SK-N-SH treated with all-trans-retinoic acid at 6 μM for 48 hours (cell line): ENCODE results near the gene ZNF581.

Experiments used
- ATAC-seq: fragments of 200-7000 bp; cut with Tn5 transposase; 3 replicates; pipeline ENCODE4 v1.9.1; 2020; ENCODE audit warnings: mild to moderate bottlenecking, moderate library complexity
- ARNTL ChIP-seq: fragments of 450-650 bp; formaldehyde crosslinking; IDR thresholded peaks from 2 replicates; pipeline ENCODE4 v1.5.0; 2020; ENCODE audit warnings: low read depth, mild to moderate bottlenecking, moderate library complexity, borderline replicate concordance
- BACH2 ChIP-seq: fragments of 250-450 bp; sonication (Bioruptor Pico); IDR thresholded peaks from 2 replicates; pipeline ENCODE4 v1.9.0; 2021; ENCODE audit warnings: mild to moderate bottlenecking, borderline replicate concordance
- CREB5 ChIP-seq: fragments of 250-450 bp; sonication (Bioruptor Pico); IDR thresholded peaks from 2 replicates; pipeline ENCODE4 v1.5.1; 2020; ENCODE audit warnings: low read depth, mild to moderate bottlenecking, moderate library complexity
- CSDC2 ChIP-seq: fragments of 250-450 bp; sonication (Bioruptor Pico); IDR thresholded peaks from 2 replicates; pipeline ENCODE4 v1.5.0; 2020; ENCODE audit warnings: mild to moderate bottlenecking, moderate library complexity
- CSRNP3 ChIP-seq: fragments of 250-450 bp; sonication (Bioruptor Pico); IDR thresholded peaks from 2 replicates; pipeline ENCODE4 v1.5.1; 2021; ENCODE audit warnings: mild to moderate bottlenecking, moderate library complexity
- ESRRG ChIP-seq: fragments of 250-450 bp; sonication (Bioruptor Pico); IDR thresholded peaks from 2 replicates; pipeline ENCODE4 v1.6.1; 2021; ENCODE audit warnings: mild to moderate bottlenecking
- GLIS3 ChIP-seq: fragments of 250-450 bp; sonication (Bioruptor Pico); IDR thresholded peaks from 2 replicates; pipeline ENCODE4 v1.5.0; 2020; ENCODE audit warnings: mild to moderate bottlenecking, moderate library complexity
- OSR1 ChIP-seq: fragments of 250-450 bp; sonication (Bioruptor Pico); IDR thresholded peaks from 2 replicates; pipeline ENCODE4 v1.8.0; 2022; ENCODE audit warnings: moderate library complexity, mild to moderate bottlenecking, inconsistent platforms
- PATZ1 ChIP-seq: fragments of 250-450 bp; sonication (Bioruptor Pico); IDR thresholded peaks from 2 replicates; pipeline ENCODE4 v1.8.0; 2020; ENCODE audit warnings: mild to moderate bottlenecking, moderate library complexity, borderline replicate concordance
- POU6F1 ChIP-seq: fragments of 250-450 bp; sonication (Bioruptor Pico); IDR thresholded peaks from 2 replicates; pipeline ENCODE4 v1.8.0; 2021; ENCODE audit warnings: low read depth, mild to moderate bottlenecking, moderate library complexity, borderline replicate concordance
- PPARA ChIP-seq: fragments of 250-450 bp; sonication (Bioruptor Pico); IDR thresholded peaks from 2 replicates; pipeline ENCODE4 v1.5.0; 2020; ENCODE audit warnings: mild to moderate bottlenecking, borderline replicate concordance
- RARB ChIP-seq: fragments of 250-450 bp; sonication (Bioruptor Pico); IDR thresholded peaks from 2 replicates; pipeline ENCODE4 v1.8.0; 2021; ENCODE audit warnings: mild to moderate bottlenecking, moderate library complexity
- SNAI2 ChIP-seq: fragments of 250-450 bp; sonication (Bioruptor Pico); IDR thresholded peaks from 2 replicates; pipeline ENCODE4 v1.5.0; 2020; ENCODE audit warnings: mild to moderate bottlenecking, moderate library complexity
- TCF4 ChIP-seq: fragments of 250-450 bp; sonication (Bioruptor Pico); IDR thresholded peaks from 2 replicates; pipeline ENCODE4 v1.8.0; 2021; ENCODE audit warnings: mild to moderate bottlenecking, moderate library complexity, borderline replicate concordance
- TSHZ2 ChIP-seq: fragments of 250-450 bp; sonication (Bioruptor Pico); IDR thresholded peaks from 2 replicates; pipeline ENCODE4 v1.5.0; 2020; ENCODE audit warnings: mild to moderate bottlenecking, moderate library complexity
- ZC3H10 ChIP-seq: fragments of 250-450 bp; sonication (Bioruptor Pico); IDR thresholded peaks from 2 replicates; pipeline ENCODE4 v1.5.1; 2021; ENCODE audit warnings: mild to moderate bottlenecking, moderate library complexity
- ZFP3 ChIP-seq: fragments of 250-450 bp; sonication (Bioruptor Pico); IDR thresholded peaks from 2 replicates; pipeline ENCODE4 v1.5.0; 2020; ENCODE audit warnings: mild to moderate bottlenecking, moderate library complexity
- ZFP30 ChIP-seq: fragments of 450-650 bp; formaldehyde crosslinking; IDR thresholded peaks from 2 replicates; pipeline ENCODE4 v1.5.0; 2022; ENCODE audit warnings: mild to moderate bottlenecking, moderate library complexity
- ZNF565 ChIP-seq: fragments of 450-650 bp; formaldehyde crosslinking; conservative IDR thresholded peaks from 2 replicates; pipeline ENCODE4 v1.5.0; 2020; ENCODE audit warnings: low read depth, mild to moderate bottlenecking, moderate library complexity
- ZNF70 ChIP-seq: fragments of 450-650 bp; formaldehyde crosslinking; IDR thresholded peaks from 2 replicates; pipeline ENCODE4 v1.5.0; 2020; ENCODE audit warnings: mild to moderate bottlenecking, moderate library complexity
- ZNF8 ChIP-seq: fragments of 450-650 bp; formaldehyde crosslinking; IDR thresholded peaks from 2 replicates; pipeline ENCODE4 v1.5.0; 2020; ENCODE audit warnings: mild to moderate bottlenecking, moderate library complexity

ZNF581 gene

GRCh38 chr19:55645512-55645881, 2.0 kb downstream of the ZNF581 start:
- ATAC-seq: no peak
- no peak for TF ChIP-seq TCF4 (CRISPR knock-in tag)
- TF ChIP-seq ZNF565 (CRISPR knock-in tag): no peak
- no peak for TF ChIP-seq OSR1
- no peak for TF ChIP-seq ARNTL (CRISPR knock-in tag)
- no peak for TF ChIP-seq PPARA (CRISPR knock-in tag)
- no peak for TF ChIP-seq SNAI2
- TF ChIP-seq ZFP30: no peak
- no peak for TF ChIP-seq TSHZ2 (CRISPR knock-in tag)
- no peak for TF ChIP-seq ZNF70 (CRISPR knock-in tag)
- TF ChIP-seq CSDC2 (CRISPR knock-in tag): no peak
- no peak for TF ChIP-seq PATZ1 (CRISPR knock-in tag)
- no peak for TF ChIP-seq ZNF8
- no peak for TF ChIP-seq BACH2 (CRISPR knock-in tag)
- TF ChIP-seq CSRNP3 (CRISPR knock-in tag): no peak
- TF ChIP-seq CREB5: no peak
- no peak for TF ChIP-seq GLIS3 (CRISPR knock-in tag)
- no peak for TF ChIP-seq POU6F1 (CRISPR knock-in tag)

GRCh38 chr19:55646889-55647731, 3.7 kb downstream of the ZNF581 start:
- ATAC-seq: no peak
- TF ChIP-seq TSHZ2 (CRISPR knock-in tag): no peak
- TF ChIP-seq GLIS3 (CRISPR knock-in tag): no peak
- TF ChIP-seq RARB (CRISPR knock-in tag): no peak
- no peak for TF ChIP-seq SNAI2
- no peak for TF ChIP-seq ESRRG (CRISPR knock-in tag)
- no peak for TF ChIP-seq TCF4 (CRISPR knock-in tag)
- no peak for TF ChIP-seq BACH2 (CRISPR knock-in tag)
- no peak for TF ChIP-seq ZC3H10
- TF ChIP-seq ZFP30: no peak
- TF ChIP-seq ZNF565 (CRISPR knock-in tag): no peak
- no peak for TF ChIP-seq CREB5
- TF ChIP-seq CSDC2 (CRISPR knock-in tag): no peak
- TF ChIP-seq PPARA (CRISPR knock-in tag): no peak
- TF ChIP-seq ZFP3 (CRISPR knock-in tag): no peak
- no peak for TF ChIP-seq OSR1
- TF ChIP-seq ZNF70 (CRISPR knock-in tag): no peak
- no peak for TF ChIP-seq CSRNP3 (CRISPR knock-in tag)
- TF ChIP-seq ARNTL (CRISPR knock-in tag): no peak
